Osteocyte (in vitro differentiated cells): ENCODE results near the gene WSB1. TPM values are rescaled to one million over a fixed set of nuclear protein-coding genes. Genes with fewer than 3 reads are reported as not detected.

ENCODE experiments used
- DNase-seq: peaks from one replicate; pipeline ENCODE4 v3.0.0; 2021; ENCODE audit warnings: mixed read lengths; ENCODE audit not compliant: unreplicated experiment; ENCODE audit errors: extremely low spot score
- H3K27ac Mint-ChIP-seq: one replicate; pipeline ENCODE4 v1.8.0; 2021; ENCODE audit warnings: mild to moderate bottlenecking, mixed read lengths; ENCODE audit not compliant: unreplicated experiment
- H3K27me3 Mint-ChIP-seq: one replicate; pipeline ENCODE4 v1.8.0; 2021; ENCODE audit warnings: mixed read lengths; ENCODE audit not compliant: unreplicated experiment
- H3K36me3 Mint-ChIP-seq: one replicate; pipeline ENCODE4 v1.8.0; 2021; ENCODE audit warnings: mixed read lengths; ENCODE audit not compliant: unreplicated experiment
- H3K4me1 Mint-ChIP-seq: one replicate; pipeline ENCODE4 v1.8.0; 2021; ENCODE audit warnings: mixed read lengths; ENCODE audit not compliant: unreplicated experiment
- H3K4me3 Mint-ChIP-seq: one replicate; pipeline ENCODE4 v1.8.0; 2021; ENCODE audit warnings: mild to moderate bottlenecking, moderate library complexity, mixed read lengths; ENCODE audit not compliant: unreplicated experiment
- H3K9me3 Mint-ChIP-seq: one replicate; pipeline ENCODE4 v1.8.0; 2021; ENCODE audit warnings: mixed read lengths; ENCODE audit not compliant: unreplicated experiment
- CTCF ChIP-seq: fragments of 200-600 bp; sonication (generic); IDR thresholded peaks from 2 replicates; pipeline ENCODE4 v1.5.0; 2021; ENCODE audit warnings: antibody characterized with exemption, mild to moderate bottlenecking, moderate library complexity
- long read RNA-seq: library from polyadenylated mRNA; unstranded; transcript quantifications from one replicate; pipeline ENCODE4 v2.0.0, GENCODE V29; 2021
- total RNA-seq: library from RNA; stranded (reverse); gene quantifications from 2 replicates; pipeline ENCODE4 v1.2.1, GENCODE V29; 2021

WSB1 gene, protein sequence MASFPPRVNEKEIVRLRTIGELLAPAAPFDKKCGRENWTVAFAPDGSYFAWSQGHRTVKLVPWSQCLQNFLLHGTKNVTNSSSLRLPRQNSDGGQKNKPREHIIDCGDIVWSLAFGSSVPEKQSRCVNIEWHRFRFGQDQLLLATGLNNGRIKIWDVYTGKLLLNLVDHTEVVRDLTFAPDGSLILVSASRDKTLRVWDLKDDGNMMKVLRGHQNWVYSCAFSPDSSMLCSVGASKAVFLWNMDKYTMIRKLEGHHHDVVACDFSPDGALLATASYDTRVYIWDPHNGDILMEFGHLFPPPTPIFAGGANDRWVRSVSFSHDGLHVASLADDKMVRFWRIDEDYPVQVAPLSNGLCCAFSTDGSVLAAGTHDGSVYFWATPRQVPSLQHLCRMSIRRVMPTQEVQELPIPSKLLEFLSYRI
- 168 and 179 TPM in 2 replicates for total RNA-seq
- long read RNA-seq, full-length matches to known transcripts = 567 of 813 reads
- long read RNA-seq, partial matches to known transcripts = 104 of 813 reads
- long read RNA-seq, other reads (novel, unspliced or antisense) = 142 of 813 reads

DNA sequence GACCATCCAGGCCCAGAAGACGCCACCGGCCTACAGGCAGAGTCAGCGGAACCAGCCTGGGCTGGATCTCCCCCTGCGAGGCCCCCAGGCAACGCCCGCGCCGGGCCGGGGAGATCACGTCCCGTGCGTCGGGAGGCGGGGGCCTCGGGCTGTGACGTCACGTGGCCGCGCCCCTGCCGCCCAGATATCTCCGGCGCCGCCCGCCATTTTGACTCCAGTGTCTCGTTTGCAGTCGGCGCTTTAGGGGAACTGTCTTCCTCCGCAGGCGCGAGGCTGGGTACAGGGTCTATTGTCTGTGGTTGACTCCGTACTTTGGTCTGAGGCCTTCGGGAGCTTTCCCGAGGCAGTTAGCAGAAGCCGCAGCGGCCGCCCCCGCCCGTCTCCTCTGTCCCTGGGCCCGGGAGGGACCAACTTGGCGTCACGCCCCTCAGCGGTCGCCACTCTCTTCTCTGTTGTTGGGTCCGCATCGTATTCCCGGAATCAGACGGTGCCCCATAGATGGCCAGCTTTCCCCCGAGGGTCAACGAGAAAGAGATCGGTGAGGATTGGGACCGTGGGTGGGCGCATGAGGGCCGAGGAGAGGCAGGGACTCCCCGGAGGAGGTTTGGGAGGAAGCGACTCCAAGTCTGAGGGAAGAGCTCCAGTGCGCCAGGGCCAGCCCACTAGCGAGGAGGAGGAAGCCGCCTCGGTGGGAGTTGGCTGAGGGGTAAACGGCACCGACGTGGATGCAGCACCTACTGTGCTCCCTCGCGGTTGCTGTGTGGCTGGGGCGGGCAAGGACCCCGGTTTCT lies at the start of gene WSB1:
WSB1 (plus strand) TSS at position 217 of the 791 bp plus-strand sequence; CDS start at position 499, 282 bp downstream.
- Mint-ChIP-seq H3K4me3 (peak within 1 kb of the TSS; percentile 96), H3K27ac (peak within 1 kb of the TSS; percentile 100), H3K36me3 (no peaks in the 10 kb centered on the region), H3K4me1 (peaks cover 31% of the 10 kb centered on the region), H3K27me3 (no peaks in the 10 kb centered on the region), H3K9me3 (no peaks in the 10 kb centered on the region)
- peak; percentile 1 for TF ChIP-seq CTCF
- peak; percentile 98 for DNase-seq

GRCh38 chr17:27244491-27245223 lies 49.3 kb upstream of the WSB1 start:
- TF ChIP-seq CTCF = no peak
- Mint-ChIP-seq H3K4me3 (no peak overlapping the region), H3K36me3 (no peaks in the 10 kb centered on the region), H3K27ac (peak overlapping the region; percentile 72), H3K9me3 (no peaks in the 10 kb centered on the region), H3K4me1 (peaks cover 28% of the 10 kb centered on the region), H3K27me3 (peaks cover 10% of the 10 kb centered on the region)
- no peak for DNase-seq

DNA sequence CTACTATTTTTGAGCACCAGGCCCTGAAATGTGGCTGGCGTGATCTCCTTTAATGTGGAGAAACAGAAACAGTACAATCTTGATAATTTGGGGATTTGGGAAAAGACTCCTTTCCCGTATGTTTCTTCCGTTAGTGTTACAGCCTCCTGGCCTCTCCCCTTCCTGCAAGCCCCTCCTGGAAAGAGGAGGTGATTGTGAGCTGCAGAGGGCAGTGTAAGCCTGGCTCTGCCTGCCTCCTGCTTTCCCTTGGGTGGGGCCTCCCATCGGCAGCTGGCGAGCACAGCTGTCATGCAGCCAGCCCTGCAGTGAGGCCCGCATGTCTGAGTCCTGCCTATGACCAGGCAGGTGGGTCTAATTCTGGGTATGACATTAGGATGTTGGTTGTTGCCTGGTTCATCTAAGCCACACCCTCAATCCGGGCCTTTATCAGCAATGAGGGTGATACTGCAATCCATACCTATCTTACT lies 48.7 kb upstream of the WSB1 start:
- H3K27ac Mint-ChIP-seq = peak overlapping the region; percentile 72

DNA sequence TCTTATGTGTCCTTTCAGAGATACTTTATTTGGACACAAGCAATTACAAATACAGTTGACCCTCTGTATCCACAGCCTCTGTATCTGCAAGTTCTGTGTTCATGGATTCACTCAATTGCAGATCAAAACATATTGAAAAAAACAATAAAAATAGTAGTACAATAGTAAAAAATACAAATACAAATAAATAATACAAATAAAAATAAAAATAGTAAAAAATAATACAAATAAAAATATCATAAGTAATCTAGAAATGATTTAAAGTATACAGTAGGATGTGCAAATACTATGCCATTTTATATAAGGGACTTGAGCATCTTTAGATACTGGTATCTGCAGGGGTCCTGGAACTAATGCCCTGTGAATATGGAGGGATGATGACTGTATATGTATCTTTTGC lies 47.4 kb upstream of the WSB1 start:
- H3K36me3 Mint-ChIP-seq = no peaks in the 10 kb centered on the region
- no peak overlapping the region for H3K27ac Mint-ChIP-seq
- DNase-seq = no peak
- H3K9me3 Mint-ChIP-seq = no peaks in the 10 kb centered on the region
- peaks cover 23% of the 10 kb centered on the region for H3K27me3 Mint-ChIP-seq
- H3K4me1 Mint-ChIP-seq = peaks cover 31% of the 10 kb centered on the region
- no peak overlapping the region for H3K4me3 Mint-ChIP-seq
- TF ChIP-seq CTCF = no peak

More for the DNA sequence above, 48.7 kb upstream of the WSB1 start:
- Mint-ChIP-seq H3K36me3 (no peaks in the 10 kb centered on the region), H3K9me3 (no peaks in the 10 kb centered on the region), H3K4me3 (peak overlapping the region; percentile 15), H3K27me3 (peaks cover 11% of the 10 kb centered on the region), H3K4me1 (peaks cover 28% of the 10 kb centered on the region)
- DNase-seq = peak; percentile 87
- TF ChIP-seq CTCF = peak; percentile 84
